Measurements from ENCODE around the gene PHF2. TPM values are rescaled to one million over a fixed set of nuclear protein-coding genes. Genes with fewer than 3 reads are reported as not detected.
A peak's percentile ranks its signal among the peaks of the same experiment; 100 is the strongest.

PHF2 gene
- total and polyA plus RNA-seq, 9 of the 15 experiments (the other 6 are each of a cell fraction or from before 2014, with no cell fraction given): 0.37 to 14.4 (median 8.1) TPM

- peak; percentile 77 for TF ChIP-seq REST (IDR thresholded peaks at IDR 0.05; ENCODE audit: borderline replicate concordance)
- TF ChIP-seq REST (CRISPR knock-in tag; IDR thresholded peaks at IDR 0.05; ENCODE audit: low read depth): no peak
- 0 out of 2 replicates have a peak, but pooled peaks have one; percentile 5 for TF ChIP-seq JUND (IDR thresholded peaks at IDR 0.05; ENCODE audit: borderline replicate concordance, low read depth, low read length)
- TF ChIP-seq JUND (tag; IDR thresholded peaks at IDR 0.05; ENCODE audit: borderline replicate concordance, low read depth, low read length): no peak
- TF ChIP-seq, protein P1, sequence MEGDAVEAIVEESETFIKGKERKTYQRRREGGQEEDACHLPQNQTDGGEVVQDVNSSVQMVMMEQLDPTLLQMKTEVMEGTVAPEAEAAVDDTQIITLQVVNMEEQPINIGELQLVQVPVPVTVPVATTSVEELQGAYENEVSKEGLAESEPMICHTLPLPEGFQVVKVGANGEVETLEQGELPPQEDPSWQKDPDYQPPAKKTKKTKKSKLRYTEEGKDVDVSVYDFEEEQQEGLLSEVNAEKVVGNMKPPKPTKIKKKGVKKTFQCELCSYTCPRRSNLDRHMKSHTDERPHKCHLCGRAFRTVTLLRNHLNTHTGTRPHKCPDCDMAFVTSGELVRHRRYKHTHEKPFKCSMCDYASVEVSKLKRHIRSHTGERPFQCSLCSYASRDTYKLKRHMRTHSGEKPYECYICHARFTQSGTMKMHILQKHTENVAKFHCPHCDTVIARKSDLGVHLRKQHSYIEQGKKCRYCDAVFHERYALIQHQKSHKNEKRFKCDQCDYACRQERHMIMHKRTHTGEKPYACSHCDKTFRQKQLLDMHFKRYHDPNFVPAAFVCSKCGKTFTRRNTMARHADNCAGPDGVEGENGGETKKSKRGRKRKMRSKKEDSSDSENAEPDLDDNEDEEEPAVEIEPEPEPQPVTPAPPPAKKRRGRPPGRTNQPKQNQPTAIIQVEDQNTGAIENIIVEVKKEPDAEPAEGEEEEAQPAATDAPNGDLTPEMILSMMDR (IDR thresholded peaks at IDR 0.05 in 2 of 3, conservative IDR thresholded peaks at IDR 0.05 in 1 of 3; ENCODE audit: insufficient read depth in 2 of 3, low read depth in 1 of 3, low read length in 3 of 3): peak; percentile 84 to 88 (median 86)
- TF ChIP-seq FOSL1 (tag; conservative IDR thresholded peaks at IDR 0.05): no peak
- no peak for TF ChIP-seq HNRNPH1 (optimal IDR thresholded peaks at IDR 0.05; ENCODE audit: low read depth, low read length)
- peak in 1 of 2 experiments; percentile 27; a peak in 1 of 4 replicates for TF ChIP-seq MAZ (CRISPR knock-in tag; conservative IDR thresholded peaks at IDR 0.05 in 1 of 2, IDR thresholded peaks at IDR 0.05 in 1 of 2)
These were observed 106.0 kb downstream of the PHF2 start (continued) for GRCh38 chr9:93682155-93682968.
